GM19025 (cell line): ENCODE data around the gene ZDHHC11.
"Not testable (repeated sequence)": the region's sequence is repeated elsewhere in the genome, so short reads cannot be mapped to it uniquely, and the experiment has no call there.

Source experiments
- ATAC-seq: cut with Tn5 transposase; IDR thresholded peaks from one replicate; pipeline ENCODE4 v1.9.1; 2021; ENCODE audit warnings: mild to moderate bottlenecking, low read depth, moderate library complexity; ENCODE audit not compliant: unreplicated experiment

ZDHHC11 gene

DNA sequence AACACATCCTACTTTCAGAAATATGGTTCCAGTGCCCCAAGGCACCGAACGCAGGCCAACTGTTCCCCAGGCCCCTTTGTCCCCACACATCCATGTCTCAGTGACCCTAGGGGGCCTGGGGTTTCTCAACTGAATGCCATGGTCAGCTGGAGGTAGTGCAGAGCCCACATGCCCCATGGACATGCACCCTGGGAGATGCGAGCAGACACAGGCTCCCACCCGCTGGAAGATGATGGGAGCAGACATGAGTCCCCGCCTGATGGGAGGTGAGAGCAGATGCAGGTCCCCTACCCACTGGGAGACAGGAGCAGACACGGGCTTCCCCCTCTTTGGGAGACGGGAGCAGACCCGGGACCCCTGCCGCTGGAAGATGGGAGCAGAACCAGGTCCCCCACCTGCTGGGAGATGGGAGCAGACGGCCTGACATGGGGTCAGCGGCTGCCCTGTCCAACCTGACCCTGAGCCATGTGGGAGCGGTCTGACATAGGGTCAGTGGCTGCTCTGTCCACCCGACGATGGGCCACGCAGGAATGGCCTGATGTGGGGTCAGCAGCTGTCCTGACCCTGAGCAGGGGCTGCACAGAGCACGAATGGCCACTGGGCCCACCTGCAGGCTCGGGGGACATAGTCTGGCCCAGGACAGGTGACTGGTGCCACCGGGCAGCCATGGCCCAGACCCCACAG lies 84.7 kb downstream of the ZDHHC11 start:
- ATAC-seq, result no peak

- no peak for ATAC-seq
Measured at GRCh38 chr5:763998-764781, 86.6 kb downstream of the ZDHHC11 start.

GRCh38 chr5:763397-763796 lies 87.4 kb downstream of the ZDHHC11 start:
- ATAC-seq, result no peak

DNA sequence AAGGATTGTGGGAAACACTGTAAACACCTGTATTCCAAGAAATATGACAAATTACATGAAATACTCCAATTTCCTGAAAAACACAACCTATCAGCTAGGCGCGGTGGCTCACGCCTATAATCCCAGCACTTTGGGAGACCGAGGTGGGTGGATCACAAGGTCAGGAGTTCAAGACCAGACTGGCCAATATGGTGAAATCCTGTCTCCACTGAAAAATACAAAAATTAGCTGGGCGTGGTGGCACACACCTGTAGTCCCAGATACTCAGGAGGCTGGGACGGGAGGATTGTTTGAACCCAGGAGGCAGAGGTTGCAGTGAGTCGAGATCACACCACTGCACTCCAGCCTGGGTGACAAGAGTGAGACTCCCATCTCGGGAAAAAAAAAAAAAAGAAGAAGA lies 87.8 kb downstream of the ZDHHC11 start:
- ATAC-seq, result not testable (repeated sequence)

- ATAC-seq, result no peak
Measured at GRCh38 chr5:761854-762710, 88.7 kb downstream of the ZDHHC11 start.

GRCh38 chr5:761059-761771 lies 89.6 kb downstream of the ZDHHC11 start:
- ATAC-seq, result no peak

GRCh38 chr5:760363-761058 lies 90.3 kb downstream of the ZDHHC11 start:
- ATAC-seq, result no peak

GRCh38 chr5:759781-760362 lies 90.9 kb downstream of the ZDHHC11 start:
- no peak for ATAC-seq

DNA sequence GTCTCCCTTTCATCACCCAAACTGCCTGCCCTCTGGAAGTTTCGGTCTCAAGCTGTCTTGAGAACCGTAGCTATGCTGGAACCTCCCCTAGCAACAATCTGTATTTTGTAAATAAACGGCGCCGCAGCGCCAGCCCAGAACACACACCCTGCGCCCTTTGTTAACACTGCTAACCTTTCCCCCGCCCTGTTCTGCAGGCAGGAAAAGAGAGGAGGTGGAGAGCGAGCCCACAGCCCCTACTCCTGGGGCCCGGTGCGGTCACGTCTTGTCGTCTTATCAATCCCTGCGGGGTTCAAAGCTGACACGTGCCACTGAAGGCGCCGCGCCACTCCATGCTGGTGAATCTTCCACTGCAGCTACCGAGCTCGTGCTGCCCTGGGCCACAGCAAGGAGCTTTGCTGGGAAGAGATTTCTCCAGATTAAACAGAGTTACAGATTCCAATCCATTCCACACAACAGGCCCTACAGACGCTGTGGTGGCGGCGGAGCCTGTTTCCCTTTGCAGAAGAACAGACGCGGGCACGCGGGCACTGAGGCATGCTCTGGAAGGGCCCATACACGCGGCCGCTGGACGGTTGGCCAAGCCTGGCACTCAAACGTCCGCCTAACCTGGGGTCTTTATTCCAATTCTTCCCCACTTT lies 91.6 kb downstream of the ZDHHC11 start:
- ATAC-seq, result no peak

DNA sequence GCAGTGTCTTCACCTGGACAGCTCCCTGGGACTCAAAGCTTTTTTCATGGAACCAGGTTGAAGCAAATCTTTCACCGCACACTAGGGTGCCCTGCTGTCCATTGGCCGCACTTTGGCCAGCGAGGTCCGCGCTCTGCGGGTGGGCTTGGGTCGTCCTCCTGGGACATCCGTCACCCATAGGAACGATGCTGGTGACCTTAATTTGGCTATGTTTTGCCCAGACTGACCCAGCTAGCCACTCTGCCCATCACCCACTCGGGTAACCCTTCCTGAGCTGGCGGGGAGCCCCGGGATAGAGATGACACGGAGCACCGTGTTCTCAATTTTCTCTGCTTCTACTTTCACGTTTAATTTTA lies 92.1 kb downstream of the ZDHHC11 start:
- ATAC-seq, result no peak

DNA sequence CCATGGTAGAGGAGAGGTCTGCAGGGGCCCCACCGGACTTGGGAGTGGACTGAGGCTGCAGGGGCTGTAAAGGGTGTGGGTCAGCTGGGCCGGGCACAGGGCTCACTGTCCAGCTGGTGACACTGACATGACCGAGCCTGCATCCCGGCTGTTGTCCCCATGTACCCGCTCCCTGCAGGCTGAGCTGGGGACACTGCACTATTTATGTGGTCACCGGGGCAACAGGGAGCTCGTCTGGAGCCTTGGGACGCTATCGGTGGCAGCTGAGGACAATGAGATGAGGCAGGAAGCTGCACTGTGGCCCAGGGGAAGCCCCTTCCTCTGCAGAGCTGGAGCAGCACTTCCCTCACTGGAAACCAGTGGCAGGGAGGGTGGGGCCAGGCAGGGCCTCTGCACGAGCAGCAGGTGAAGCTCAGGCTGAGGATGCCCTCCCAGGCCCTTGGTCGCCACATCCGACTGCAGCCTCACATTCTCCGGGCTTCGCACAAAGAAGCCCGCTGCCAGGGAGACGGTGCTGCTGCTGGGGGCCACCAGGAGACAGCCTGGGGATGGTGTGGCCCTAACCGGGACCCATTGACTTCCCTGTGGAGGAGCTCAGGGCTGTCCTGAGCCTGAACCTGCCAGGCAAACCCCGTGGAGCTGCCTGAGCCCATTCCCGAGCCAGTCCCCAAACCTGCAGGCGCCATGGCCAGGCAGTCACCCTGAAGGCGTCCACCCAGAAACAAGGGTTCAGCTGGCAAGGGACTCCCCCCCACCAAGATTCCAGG lies 92.7 kb downstream of the ZDHHC11 start:
- ATAC-seq, result no peak

GRCh38 chr5:757346-757930 lies 93.3 kb downstream of the ZDHHC11 start:
- no peak for ATAC-seq

GRCh38 chr5:756865-757345 lies 93.9 kb downstream of the ZDHHC11 start:
- no peak for ATAC-seq

DNA sequence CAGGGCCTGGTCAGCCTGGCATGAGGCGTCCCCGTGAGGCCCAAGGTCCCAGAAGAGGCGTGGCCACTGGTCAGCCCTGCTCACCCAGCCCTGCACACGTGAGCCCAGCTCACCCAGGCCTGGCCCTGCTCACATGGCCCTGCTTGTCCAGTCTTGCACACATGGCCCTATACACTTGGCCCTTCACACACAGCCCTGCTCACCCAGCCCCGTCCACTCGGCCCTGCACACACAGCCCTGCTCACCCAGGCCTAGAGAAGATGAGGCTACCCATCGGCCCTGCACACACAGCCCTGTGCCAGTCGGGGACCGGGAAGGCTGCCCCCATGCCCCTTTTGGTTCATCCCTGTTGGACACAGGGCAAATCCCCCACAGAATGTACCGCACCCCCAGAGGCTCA lies 94.6 kb downstream of the ZDHHC11 start:
- no peak for ATAC-seq

DNA sequence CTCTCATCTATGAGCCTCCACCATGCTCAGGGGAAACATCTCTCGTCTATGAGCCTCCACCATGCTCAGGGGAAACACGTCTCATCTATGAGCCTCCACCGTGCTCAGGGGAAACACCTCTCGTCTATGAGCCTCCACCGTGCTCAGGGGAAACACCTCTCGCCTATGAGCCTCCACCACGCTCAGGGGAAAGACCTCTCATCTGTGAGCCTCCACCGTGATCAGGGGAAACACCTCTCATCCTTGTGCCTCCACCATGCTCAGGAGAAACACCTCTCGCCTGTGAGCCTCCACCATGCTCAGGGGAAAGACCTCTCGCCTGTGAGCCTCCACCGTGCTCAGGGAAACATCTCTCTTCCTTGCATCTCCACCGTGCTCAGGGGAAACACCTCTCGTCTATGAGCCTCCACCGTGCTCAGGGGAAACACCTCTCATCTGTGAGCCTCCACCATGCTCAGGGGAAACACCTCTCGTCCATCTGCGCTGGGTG lies 96.6 kb downstream of the ZDHHC11 start:
- not testable (repeated sequence) for ATAC-seq

GRCh38 chr5:753567-754142 lies 97.1 kb downstream of the ZDHHC11 start:
- not testable (repeated sequence) for ATAC-seq

- not testable (repeated sequence) for ATAC-seq
Measured at GRCh38 chr5:752532-753115, 98.2 kb downstream of the ZDHHC11 start.
